PFSK-1 (cell line): Measurements from ENCODE around the gene GABBR2.

Experiments used
- FOXP2 ChIP-seq: optimal IDR thresholded peaks from 2 replicates; pipeline ENCODE3; 2011; ENCODE audit warnings: borderline replicate concordance, control low read depth, inconsistent platforms; ENCODE audit not compliant: insufficient read depth; ENCODE audit errors: extremely low read length, extremely low read depth
- POLR2AphosphoS5 ChIP-seq: IDR thresholded peaks from 2 replicates; pipeline ENCODE4 v1.6.1; 2012; ENCODE audit warnings: low read depth, mild to moderate bottlenecking, control low read depth, low read length, moderate library complexity
- REST ChIP-seq, 2 experiments: IDR thresholded peaks; 2 replicates each; pipeline versions ENCODE4 v1.6.1 to v1.8.0; 2011 to 2012; ENCODE audit warnings: low read depth in 2 of 2, low read length in 2 of 2, control low read depth in 1 of 2, inconsistent platforms in 1 of 2, mild to moderate bottlenecking in 1 of 2, moderate library complexity in 1 of 2; ENCODE audit not compliant: insufficient read depth in 1 of 2
- SIN3A ChIP-seq: IDR thresholded peaks from 2 replicates; pipeline ENCODE4 v1.6.1; 2012; ENCODE audit warnings: mild to moderate bottlenecking, low read length, moderate library complexity, borderline replicate concordance; ENCODE audit not compliant: insufficient read depth
- TAF1 ChIP-seq: IDR thresholded peaks from 2 replicates; pipeline ENCODE4 v1.6.1; 2012; ENCODE audit warnings: low read length, control low read depth, borderline replicate concordance; ENCODE audit not compliant: insufficient read depth

GABBR2 gene

GRCh38 chr9:98730871-98731270, 22.1 kb upstream of the GABBR2 start:
- TF ChIP-seq SIN3A: no peak
- TF ChIP-seq REST (IDR thresholded peaks at IDR 0.05; ENCODE audit: insufficient read depth in 1 of 2, low read depth in 2 of 2, low read length in 2 of 2): no peak
- TF ChIP-seq FOXP2: no peak
- no peak for TF ChIP-seq POLR2AphosphoS5
- TF ChIP-seq TAF1: no peak

GRCh38 chr9:98728500-98728899, 19.8 kb upstream of the GABBR2 start:
- TF ChIP-seq POLR2AphosphoS5: no peak
- TF ChIP-seq REST (IDR thresholded peaks at IDR 0.05; ENCODE audit: insufficient read depth in 1 of 2, low read depth in 2 of 2, low read length in 2 of 2): no peak
- TF ChIP-seq FOXP2: no peak
- no peak for TF ChIP-seq TAF1
- TF ChIP-seq SIN3A: no peak

- TF ChIP-seq FOXP2 (no peak), POLR2AphosphoS5 (no peak), REST (IDR thresholded peaks at IDR 0.05; ENCODE audit: insufficient read depth in 1 of 2, low read depth in 2 of 2, low read length in 2 of 2) (no peak), TAF1 (no peak), SIN3A (no peak)
These were observed 18.7 kb upstream of the GABBR2 start for GRCh38 chr9:98727428-98727827.

GRCh38 chr9:98726735-98727134, 18.0 kb upstream of the GABBR2 start:
- no peak for TF ChIP-seq POLR2AphosphoS5
- no peak for TF ChIP-seq REST (IDR thresholded peaks at IDR 0.05; ENCODE audit: insufficient read depth in 1 of 2, low read depth in 2 of 2, low read length in 2 of 2)
- TF ChIP-seq FOXP2: no peak
- no peak for TF ChIP-seq TAF1
- no peak for TF ChIP-seq SIN3A
